ENCODE measurements around the gene CELA2B. TPM values are rescaled to one million over a fixed set of nuclear protein-coding genes. Genes with fewer than 3 reads are reported as not detected.

CELA2B gene
- total and polyA plus RNA-seq, 10 of the 15 experiments (the other 5 are each of a cell fraction or from before 2014, with no cell fraction given), result not detected

- TF ChIP-seq, protein P1, sequence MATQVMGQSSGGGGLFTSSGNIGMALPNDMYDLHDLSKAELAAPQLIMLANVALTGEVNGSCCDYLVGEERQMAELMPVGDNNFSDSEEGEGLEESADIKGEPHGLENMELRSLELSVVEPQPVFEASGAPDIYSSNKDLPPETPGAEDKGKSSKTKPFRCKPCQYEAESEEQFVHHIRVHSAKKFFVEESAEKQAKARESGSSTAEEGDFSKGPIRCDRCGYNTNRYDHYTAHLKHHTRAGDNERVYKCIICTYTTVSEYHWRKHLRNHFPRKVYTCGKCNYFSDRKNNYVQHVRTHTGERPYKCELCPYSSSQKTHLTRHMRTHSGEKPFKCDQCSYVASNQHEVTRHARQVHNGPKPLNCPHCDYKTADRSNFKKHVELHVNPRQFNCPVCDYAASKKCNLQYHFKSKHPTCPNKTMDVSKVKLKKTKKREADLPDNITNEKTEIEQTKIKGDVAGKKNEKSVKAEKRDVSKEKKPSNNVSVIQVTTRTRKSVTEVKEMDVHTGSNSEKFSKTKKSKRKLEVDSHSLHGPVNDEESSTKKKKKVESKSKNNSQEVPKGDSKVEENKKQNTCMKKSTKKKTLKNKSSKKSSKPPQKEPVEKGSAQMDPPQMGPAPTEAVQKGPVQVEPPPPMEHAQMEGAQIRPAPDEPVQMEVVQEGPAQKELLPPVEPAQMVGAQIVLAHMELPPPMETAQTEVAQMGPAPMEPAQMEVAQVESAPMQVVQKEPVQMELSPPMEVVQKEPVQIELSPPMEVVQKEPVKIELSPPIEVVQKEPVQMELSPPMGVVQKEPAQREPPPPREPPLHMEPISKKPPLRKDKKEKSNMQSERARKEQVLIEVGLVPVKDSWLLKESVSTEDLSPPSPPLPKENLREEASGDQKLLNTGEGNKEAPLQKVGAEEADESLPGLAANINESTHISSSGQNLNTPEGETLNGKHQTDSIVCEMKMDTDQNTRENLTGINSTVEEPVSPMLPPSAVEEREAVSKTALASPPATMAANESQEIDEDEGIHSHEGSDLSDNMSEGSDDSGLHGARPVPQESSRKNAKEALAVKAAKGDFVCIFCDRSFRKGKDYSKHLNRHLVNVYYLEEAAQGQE (IDR thresholded peaks at IDR 0.05; ENCODE audit: low read depth, low read length), result no peak
- TF ChIP-seq PML (IDR thresholded peaks at IDR 0.05; ENCODE audit: low read length) (no peak), SUPT20H (IDR thresholded peaks at IDR 0.05; ENCODE audit: borderline replicate concordance, control insufficient read depth, low read depth, low read length) (no peak), SP1 (IDR thresholded peaks at IDR 0.05; ENCODE audit: low read depth, low read length) (peak; percentile 70), NFYB (IDR thresholded peaks at IDR 0.05; ENCODE audit: insufficient read depth, low read depth, low read length) (peak; percentile 65; the same call in 1 of the 2 replicates), RELB (IDR thresholded peaks at IDR 0.05; ENCODE audit: low read depth) (peak; percentile 93), TBL1XR1 (IDR thresholded peaks at IDR 0.05; ENCODE audit: low read depth, low read length) (no peak), MXI1 (IDR thresholded peaks at IDR 0.05; ENCODE audit: low read depth, low read length) (peak; percentile 98), ESRRA (IDR thresholded peaks at IDR 0.05; ENCODE audit: low read length) (no peak), NFYA (IDR thresholded peaks at IDR 0.05; ENCODE audit: borderline replicate concordance, low read depth, low read length) (no peak), ZNF384 (IDR thresholded peaks at IDR 0.05; ENCODE audit: borderline replicate concordance, low read depth, low read length) (no peak), CBX3 (IDR thresholded peaks at IDR 0.05; ENCODE audit: borderline replicate concordance, low read depth) (no peak), TCF7 (IDR thresholded peaks at IDR 0.05; ENCODE audit: borderline replicate concordance) (no peak), HDAC2 (IDR thresholded peaks at IDR 0.05) (no peak), RB1 (IDR thresholded peaks at IDR 0.05; ENCODE audit: borderline replicate concordance) (peak; percentile 30; the same call in 1 of the 2 replicates), HDGF (IDR thresholded peaks at IDR 0.05) (peak; percentile 68), BMI1 (IDR thresholded peaks at IDR 0.05; ENCODE audit: borderline replicate concordance) (peak; percentile 99), ZBTB11 (CRISPR knock-in tag; IDR thresholded peaks at IDR 0.05) (peak; percentile 75), NR2F1 (conservative IDR thresholded peaks at IDR 0.05) (peak; percentile 73)
- TF ChIP-seq, protein P2, sequence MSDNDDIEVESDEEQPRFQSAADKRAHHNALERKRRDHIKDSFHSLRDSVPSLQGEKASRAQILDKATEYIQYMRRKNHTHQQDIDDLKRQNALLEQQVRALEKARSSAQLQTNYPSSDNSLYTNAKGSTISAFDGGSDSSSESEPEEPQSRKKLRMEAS (IDR thresholded peaks at IDR 0.05; ENCODE audit: low read depth, low read length), result peak; percentile 97
Observed at GRCh38 chr1:15526490-15527339, 50.8 kb downstream of the CELA2B start, which contains the start of gene DNAJC16 (continued).

All from GM12878 (cell line).